ENCODE data around the gene RRP36. TPM values are rescaled to one million over a fixed set of nuclear protein-coding genes. Genes with fewer than 3 reads are reported as not detected.

The RRP36 gene
- total and polyA plus RNA-seq, 2 donors from 2014 or later, result 49.2 to 55.2 TPM

DNA sequence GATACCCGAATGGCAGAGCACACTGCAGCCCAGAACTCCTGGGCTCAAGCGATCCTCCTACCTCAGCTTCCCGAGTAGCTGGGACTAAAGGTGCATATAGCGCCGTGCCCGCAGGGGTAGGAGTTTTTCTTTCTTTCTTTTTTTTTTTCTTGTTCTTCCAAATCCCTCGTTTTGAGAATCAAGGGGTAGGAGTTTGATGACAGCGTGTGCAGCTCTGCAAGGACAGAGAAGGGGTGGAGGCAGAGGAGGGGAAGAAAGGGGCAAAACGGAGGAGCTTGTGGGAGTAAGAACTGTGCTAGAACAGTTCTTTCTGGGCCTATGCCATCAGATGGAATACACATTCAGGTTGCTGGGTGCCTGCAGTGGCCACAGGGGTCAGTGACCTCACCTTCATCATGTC is 15.3 kb downstream of the RRP36 start:
- H3K27me3 ChIP-seq (ENCODE audit: control insufficient read depth, insufficient read depth, low read length), result no peaks in the 10 kb centered on the region
- H3K4me1 ChIP-seq (ENCODE audit: control insufficient read depth in 2 of 3, insufficient read depth in 2 of 3, low read depth in 1 of 3, low read length in 3 of 3), result peaks cover 0 to 2% (median 0%) of the 10 kb centered on the region in 3 donors
- H3K27ac ChIP-seq (ENCODE audit: low read depth in 2 of 2, low read length in 2 of 2), result no peak overlapping the region
- no peak for FAIRE-seq
- peaks cover 9 to 33% (median 24%) of the 10 kb centered on the region in 3 donors for H3K36me3 ChIP-seq (ENCODE audit: control insufficient read depth in 2 of 3, insufficient read depth in 3 of 3, low read length in 3 of 3)
- TF ChIP-seq, protein P1, sequence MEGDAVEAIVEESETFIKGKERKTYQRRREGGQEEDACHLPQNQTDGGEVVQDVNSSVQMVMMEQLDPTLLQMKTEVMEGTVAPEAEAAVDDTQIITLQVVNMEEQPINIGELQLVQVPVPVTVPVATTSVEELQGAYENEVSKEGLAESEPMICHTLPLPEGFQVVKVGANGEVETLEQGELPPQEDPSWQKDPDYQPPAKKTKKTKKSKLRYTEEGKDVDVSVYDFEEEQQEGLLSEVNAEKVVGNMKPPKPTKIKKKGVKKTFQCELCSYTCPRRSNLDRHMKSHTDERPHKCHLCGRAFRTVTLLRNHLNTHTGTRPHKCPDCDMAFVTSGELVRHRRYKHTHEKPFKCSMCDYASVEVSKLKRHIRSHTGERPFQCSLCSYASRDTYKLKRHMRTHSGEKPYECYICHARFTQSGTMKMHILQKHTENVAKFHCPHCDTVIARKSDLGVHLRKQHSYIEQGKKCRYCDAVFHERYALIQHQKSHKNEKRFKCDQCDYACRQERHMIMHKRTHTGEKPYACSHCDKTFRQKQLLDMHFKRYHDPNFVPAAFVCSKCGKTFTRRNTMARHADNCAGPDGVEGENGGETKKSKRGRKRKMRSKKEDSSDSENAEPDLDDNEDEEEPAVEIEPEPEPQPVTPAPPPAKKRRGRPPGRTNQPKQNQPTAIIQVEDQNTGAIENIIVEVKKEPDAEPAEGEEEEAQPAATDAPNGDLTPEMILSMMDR (IDR thresholded peaks at IDR 0.05; ENCODE audit: borderline replicate concordance, extremely low read depth, insufficient read depth), result no peak
- no peak overlapping the region for H3K4me3 ChIP-seq (ENCODE audit: low read length in 3 of 3)
- H3K9ac ChIP-seq (ENCODE audit: low read length in 3 of 3), result no peak overlapping the region
- no peaks in the 10 kb centered on the region for H3K9me3 ChIP-seq (ENCODE audit: control insufficient read depth in 2 of 3, insufficient read depth in 1 of 3, low read length in 3 of 3)
- intact Hi-C loops (cut with DNase I), result no loop called here
- no peak for DNase-seq

DNA sequence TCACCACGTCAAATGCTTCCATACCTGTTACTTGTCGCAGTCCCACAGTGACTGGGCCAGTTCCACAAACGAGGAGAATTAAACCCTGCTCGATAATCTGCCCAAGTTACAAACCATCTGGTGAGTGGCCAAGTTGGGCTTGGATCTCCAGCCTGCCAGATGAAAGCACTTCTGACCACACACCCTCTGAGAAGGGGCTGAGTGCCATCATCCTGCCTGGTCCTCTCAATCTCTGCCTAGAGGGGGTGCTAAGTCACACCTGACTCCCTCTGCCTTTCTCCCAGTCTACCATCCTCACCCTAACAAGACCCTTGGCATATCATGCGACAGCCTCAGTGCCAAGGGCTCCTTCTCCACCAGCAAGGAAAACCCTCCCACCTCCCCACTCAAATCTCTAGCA is 15.8 kb downstream of the RRP36 start:
- no peak for FAIRE-seq
- no peak overlapping the region for H3K27ac ChIP-seq (ENCODE audit: low read depth in 2 of 2, low read length in 2 of 2)
- H3K9ac ChIP-seq (ENCODE audit: low read length in 3 of 3), result no peak overlapping the region
- no peaks in the 10 kb centered on the region for H3K27me3 ChIP-seq (ENCODE audit: control insufficient read depth, insufficient read depth, low read length)
- H3K4me1 ChIP-seq (ENCODE audit: control insufficient read depth in 2 of 3, insufficient read depth in 2 of 3, low read depth in 1 of 3, low read length in 3 of 3), result peaks cover 0 to 2% (median 0%) of the 10 kb centered on the region in 3 donors
- DNase-seq, result no peak
- H3K9me3 ChIP-seq (ENCODE audit: control insufficient read depth in 2 of 3, insufficient read depth in 1 of 3, low read length in 3 of 3), result no peaks in the 10 kb centered on the region
- intact Hi-C loops (cut with DNase I), result no loop called here
- TF ChIP-seq, protein P1 (IDR thresholded peaks at IDR 0.05; ENCODE audit: borderline replicate concordance, extremely low read depth, insufficient read depth), result no peak
- no peak overlapping the region for H3K4me3 ChIP-seq (ENCODE audit: low read length in 3 of 3)
- peaks cover 9 to 33% (median 24%) of the 10 kb centered on the region in 3 donors for H3K36me3 ChIP-seq (ENCODE audit: control insufficient read depth in 2 of 3, insufficient read depth in 3 of 3, low read length in 3 of 3)

DNA sequence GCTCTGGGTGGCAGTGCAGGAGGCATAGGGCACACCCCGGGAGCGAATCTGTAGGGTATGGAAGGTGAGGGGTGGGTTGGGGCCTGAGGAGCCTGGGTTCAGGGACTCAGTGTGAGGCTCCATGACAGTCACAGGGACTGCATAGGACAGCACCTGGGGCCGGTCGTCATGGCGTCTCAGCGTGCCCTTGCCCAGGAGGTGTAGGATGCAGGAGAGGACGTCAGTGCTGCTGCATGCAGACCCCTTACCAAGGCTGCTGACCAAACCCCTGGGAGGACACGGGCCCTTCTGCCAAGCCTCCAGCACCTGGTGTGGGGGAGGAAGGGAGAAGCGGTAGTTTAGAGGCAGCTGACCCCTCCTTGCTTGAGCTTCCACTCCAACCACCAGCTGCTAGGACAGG is 16.3 kb downstream of the RRP36 start:
- Histone ChIP-seq H3K4me3 (ENCODE audit: low read length in 3 of 3) (no peak overlapping the region), H3K9me3 (ENCODE audit: control insufficient read depth in 2 of 3, insufficient read depth in 1 of 3, low read length in 3 of 3) (no peaks in the 10 kb centered on the region), H3K9ac (ENCODE audit: low read length in 3 of 3) (no peak overlapping the region), H3K27me3 (ENCODE audit: control insufficient read depth, insufficient read depth, low read length) (no peaks in the 10 kb centered on the region), H3K4me1 (ENCODE audit: control insufficient read depth in 2 of 3, insufficient read depth in 2 of 3, low read depth in 1 of 3, low read length in 3 of 3) (peaks cover 0 to 2% (median 0%) of the 10 kb centered on the region in 3 donors), H3K27ac (ENCODE audit: low read depth in 2 of 2, low read length in 2 of 2) (no peak overlapping the region), H3K36me3 (ENCODE audit: control insufficient read depth in 2 of 3, insufficient read depth in 3 of 3, low read length in 3 of 3) (peaks cover 9 to 33% (median 24%) of the 10 kb centered on the region in 3 donors)
- intact Hi-C loops (cut with DNase I), result no loop called here
- TF ChIP-seq, protein P1 (IDR thresholded peaks at IDR 0.05; ENCODE audit: borderline replicate concordance, extremely low read depth, insufficient read depth), result no peak
- FAIRE-seq (no peak), DNase-seq (no peak)

DNA sequence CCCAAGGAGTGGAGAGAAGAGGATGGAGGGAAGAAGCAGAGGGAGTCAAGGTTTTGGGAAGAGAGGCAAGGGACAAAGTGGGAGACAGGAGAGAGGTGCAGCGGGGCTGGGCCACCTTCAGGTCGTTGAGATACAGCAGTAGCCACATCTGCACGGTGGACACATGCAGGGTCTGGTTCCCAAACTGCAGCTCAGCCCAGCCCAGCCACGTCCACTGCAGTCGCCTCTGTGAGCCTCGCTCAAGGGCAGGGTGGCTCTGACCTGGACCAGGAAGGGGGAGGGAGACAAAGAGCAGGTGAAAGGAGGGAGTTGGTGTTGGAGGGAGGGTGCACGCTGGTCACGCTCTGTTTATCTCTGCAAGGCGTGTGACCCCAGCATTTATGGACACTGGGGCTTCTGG is 17.3 kb downstream of the RRP36 start:
- intact Hi-C loops (cut with DNase I), result no loop called here
- peaks cover 9 to 30% (median 27%) of the 10 kb centered on the region in 3 donors for H3K36me3 ChIP-seq (ENCODE audit: control insufficient read depth in 2 of 3, insufficient read depth in 3 of 3, low read length in 3 of 3)
- H3K27ac ChIP-seq (ENCODE audit: low read depth in 2 of 2, low read length in 2 of 2), result no peak overlapping the region
- no peaks in the 10 kb centered on the region for H3K9me3 ChIP-seq (ENCODE audit: control insufficient read depth in 2 of 3, insufficient read depth in 1 of 3, low read length in 3 of 3)
- H3K4me3 ChIP-seq (ENCODE audit: low read length in 3 of 3), result no peak overlapping the region
- no peak overlapping the region for H3K9ac ChIP-seq (ENCODE audit: low read length in 3 of 3)
- FAIRE-seq (no peak), DNase-seq (no peak)
- TF ChIP-seq, protein P1 (IDR thresholded peaks at IDR 0.05; ENCODE audit: borderline replicate concordance, extremely low read depth, insufficient read depth), result no peak
- H3K27me3 ChIP-seq (ENCODE audit: control insufficient read depth, insufficient read depth, low read length), result no peaks in the 10 kb centered on the region
- H3K4me1 ChIP-seq (ENCODE audit: control insufficient read depth in 2 of 3, insufficient read depth in 2 of 3, low read depth in 1 of 3, low read length in 3 of 3), result peaks cover 0 to 2% (median 0%) of the 10 kb centered on the region in 3 donors

All from kidney (tissue), 14 donors.